Measurements from ENCODE around the gene SOD1.

- no peak for TF ChIP-seq CTCF (IDR thresholded peaks at IDR 0.05)
- no peak for TF ChIP-seq POLR2AphosphoS5 (IDR thresholded peaks at IDR 0.05)
These were observed 1.4 kb upstream of the SOD1 start for GRCh38 chr21:31658053-31658452.

Measured in gastroesophageal sphincter (tissue), 3 donors.